GM19324 (cell line): ENCODE measurements around the gene PPFIA2.

ENCODE experiments used
- ATAC-seq: cut with Tn5 transposase; IDR thresholded peaks from one replicate; pipeline ENCODE4 v1.9.1; 2021; ENCODE audit warnings: mild to moderate bottlenecking, moderate library complexity; ENCODE audit not compliant: unreplicated experiment, low FRiP score

Gene PPFIA2

DNA sequence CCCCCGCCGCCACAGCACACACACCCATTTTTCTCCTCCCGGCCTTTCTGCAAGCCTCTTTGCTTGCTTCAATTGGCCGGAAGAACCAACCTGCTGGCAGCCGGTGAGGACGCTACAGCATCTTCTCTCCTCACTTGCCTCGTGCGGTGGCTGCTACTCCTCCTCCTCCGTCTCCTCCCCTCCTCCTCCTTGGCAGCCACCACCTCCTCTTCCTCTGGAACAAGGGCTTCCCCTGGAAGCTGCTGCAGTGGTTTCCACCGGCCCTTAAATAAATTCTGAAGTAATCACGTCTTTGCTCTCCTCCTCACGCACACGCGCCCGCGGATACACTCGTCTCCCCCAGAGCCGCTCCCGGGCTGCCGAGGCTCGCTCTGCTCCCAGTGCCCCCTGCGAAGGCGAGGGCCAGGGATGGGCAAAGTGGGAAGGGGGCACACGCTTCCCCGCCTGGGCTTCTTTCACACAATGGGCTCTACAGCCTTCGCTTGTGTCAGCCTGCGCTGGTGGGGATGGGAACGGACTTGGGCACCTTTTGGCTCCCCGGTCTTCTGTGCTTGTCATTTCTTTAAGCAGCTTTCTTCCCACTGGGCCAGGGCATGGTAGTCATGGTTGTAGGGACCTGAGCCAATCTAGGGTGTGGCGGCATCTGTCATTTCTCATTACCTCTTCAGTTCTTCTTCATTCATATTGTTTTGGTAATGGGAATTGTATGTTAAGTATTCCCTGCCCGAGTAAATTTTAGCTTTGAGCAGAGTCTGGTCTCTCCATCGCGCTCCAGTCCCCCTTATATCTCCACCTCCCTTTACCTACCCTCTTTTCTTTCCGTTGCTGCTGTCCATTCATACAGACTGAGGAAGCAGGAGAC lies at the start of gene PPFIA2:
TSS of gene PPFIA2 (minus strand) at position 161 of the 862 bp plus-strand sequence.
- ATAC-seq: no peak

DNA sequence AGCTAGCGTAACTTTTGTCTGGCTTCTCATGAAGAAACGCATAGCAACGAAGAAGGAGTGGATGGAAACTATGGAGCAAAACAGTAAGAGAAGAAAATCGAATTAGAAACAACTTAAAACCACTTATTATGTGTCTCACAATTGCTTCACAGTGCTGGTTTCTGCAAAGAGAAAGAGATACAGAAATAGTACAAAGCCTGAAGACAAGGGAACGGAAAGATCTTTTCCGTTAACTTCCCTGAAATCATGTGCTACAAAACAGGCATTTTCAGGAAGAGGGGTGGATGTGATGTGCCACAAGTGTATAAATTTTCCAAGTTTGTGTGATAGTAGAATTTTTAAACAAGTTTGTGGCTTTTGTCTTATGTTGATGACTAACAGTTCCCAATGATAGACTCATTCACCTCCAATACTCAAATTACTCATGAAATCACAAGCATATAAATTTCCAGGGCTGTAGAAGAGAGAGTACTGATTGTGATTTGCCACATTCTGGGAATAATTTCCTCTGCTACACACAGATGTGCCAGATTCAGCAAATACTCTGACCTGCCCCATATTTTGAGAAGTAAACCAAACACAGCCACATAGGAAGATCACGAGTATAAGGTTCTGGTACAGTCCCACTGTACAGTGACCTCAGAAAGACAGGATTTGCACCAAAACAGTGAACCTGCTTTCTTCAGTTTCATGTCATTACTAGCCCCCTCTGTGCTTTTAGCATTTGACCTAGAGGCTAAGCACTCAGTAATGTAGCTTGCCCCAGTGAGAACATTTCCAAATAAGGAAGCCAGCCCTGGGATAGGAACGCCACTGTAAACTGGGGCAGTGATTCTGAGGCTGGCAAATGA lies 41.4 kb upstream of the PPFIA2 start:
- no peak for ATAC-seq

DNA sequence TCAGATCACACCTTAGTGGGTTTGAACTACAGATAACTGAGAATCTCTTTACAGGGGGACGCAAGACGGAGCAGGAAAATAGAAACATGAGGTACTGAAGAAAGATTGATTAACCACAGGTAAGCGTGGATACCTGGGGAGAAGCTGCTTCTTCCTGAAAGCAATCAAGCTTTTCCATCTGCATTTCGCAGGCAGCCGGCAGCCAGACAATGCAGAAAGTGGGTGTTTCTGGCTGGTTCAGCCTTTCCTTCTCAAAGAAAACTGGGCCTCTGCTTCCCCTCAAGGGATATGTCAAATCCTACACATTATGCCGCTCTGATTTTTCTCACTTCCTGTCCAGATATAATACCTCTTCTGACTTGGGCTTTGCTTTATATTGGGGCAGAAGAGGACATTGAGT lies 39.1 kb upstream of the PPFIA2 start:
- no peak for ATAC-seq

DNA sequence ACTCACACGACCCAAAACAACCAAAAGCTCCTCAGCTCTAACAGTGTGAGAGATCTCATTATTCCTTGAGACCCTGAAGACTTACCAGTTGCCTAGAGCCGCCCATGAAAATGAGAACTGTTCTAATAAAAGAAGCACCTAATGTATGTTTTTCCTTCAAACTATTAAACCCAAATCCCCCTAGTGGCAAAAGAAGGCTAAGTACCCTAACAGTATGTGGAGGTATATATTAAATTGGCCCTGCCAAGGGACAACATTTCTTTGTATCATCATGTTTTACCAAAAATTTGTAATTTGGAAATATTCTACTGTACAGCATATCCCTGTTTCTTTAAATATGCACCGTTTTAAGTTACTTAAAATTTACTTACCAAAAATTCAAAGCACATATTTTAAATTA lies 38.0 kb upstream of the PPFIA2 start:
- no peak for ATAC-seq

DNA sequence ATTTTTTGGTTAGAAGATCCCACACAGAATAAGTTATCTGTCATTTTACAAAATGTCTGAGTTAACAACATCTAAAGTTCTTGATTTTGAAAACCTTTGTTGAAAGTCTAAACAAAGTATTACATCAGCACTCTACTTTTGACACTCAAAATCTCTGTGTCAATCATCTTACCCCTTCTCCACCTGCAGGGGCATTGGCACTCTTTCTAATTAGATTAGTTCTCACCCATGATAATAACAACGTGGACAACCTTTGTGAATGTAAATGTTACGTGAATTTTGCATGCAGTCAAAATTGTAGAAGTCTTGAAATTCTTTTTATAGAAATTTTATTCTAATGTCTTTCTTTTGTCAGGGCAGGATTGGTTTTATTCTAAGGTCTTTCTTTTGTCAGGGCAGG lies 33.5 kb upstream of the PPFIA2 start:
- no peak for ATAC-seq

DNA sequence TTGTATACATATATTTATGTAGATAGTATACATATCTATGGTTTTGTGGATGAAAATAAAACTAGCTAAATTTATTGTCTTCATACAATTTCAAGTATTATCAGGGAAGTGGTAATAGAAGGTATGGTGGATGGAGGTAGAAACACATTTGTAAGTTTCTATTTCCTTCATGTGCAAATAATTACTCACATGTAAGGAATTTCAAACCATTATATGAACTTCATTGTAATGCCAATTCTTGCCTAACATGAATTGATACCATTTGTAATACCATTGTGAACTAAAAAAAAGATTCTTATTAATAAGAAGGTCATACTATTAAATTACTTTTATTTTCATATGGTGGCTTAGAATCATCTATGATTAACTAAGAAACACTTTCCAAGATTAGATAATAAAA lies 20.1 kb upstream of the PPFIA2 start:
- no peak for ATAC-seq

DNA sequence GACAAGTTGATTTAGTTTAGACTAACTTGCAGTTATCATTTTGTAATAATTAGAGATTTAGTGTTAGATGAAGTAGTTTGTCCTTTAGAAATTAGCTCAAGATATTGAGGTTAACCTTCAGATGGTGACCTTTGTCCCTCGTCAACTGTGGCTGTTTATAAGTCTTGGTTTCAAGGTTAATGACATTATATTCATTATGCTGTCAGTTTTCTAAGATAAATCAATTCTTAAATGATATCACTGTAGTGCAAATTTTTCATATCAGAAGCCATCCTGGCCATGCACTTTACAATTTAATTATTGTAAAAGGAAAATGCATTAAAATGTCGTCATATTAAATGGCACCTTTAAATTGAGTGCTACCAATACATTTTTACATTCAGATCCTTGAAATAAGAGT lies 19.6 kb upstream of the PPFIA2 start:
- ATAC-seq: no peak

DNA sequence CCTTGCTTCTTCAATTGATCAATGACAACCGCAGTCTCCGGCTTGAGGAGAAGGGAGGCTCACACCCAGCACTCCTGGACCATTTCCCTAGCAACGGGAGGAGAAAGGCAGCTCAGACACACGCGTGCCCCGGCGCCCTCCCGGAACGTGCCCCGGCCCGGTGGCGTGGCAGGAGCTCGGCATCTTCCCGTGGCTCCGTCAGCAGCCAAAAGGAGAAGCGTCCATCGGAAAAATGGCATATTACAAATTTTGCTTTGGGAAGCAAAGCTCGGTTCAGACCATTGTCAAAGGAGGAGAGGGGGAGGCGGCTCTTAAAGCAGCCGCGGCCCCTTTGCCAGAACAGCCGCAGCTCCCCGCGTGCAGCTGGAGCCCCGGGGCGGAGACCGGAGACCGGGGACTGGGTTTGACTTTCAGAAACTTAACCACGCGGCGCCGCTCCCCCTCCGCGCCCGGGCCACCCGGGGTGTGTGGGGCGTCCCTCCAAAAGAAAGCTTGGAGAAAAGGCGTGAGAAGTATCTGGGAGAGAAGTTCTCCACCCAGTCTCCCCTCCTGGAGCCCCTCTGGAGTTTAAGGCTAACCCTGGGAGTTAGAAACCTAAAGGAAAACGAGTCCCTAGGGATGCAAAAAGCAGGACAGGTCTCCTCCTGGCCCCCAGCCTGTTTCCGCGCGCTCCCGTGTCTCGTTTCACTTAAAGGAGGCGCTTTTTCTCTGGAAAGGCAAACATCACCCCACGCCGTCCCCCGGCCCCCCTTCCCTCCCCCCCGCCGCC lies 545 bp downstream of the PPFIA2 start:
- ATAC-seq: no peak

DNA sequence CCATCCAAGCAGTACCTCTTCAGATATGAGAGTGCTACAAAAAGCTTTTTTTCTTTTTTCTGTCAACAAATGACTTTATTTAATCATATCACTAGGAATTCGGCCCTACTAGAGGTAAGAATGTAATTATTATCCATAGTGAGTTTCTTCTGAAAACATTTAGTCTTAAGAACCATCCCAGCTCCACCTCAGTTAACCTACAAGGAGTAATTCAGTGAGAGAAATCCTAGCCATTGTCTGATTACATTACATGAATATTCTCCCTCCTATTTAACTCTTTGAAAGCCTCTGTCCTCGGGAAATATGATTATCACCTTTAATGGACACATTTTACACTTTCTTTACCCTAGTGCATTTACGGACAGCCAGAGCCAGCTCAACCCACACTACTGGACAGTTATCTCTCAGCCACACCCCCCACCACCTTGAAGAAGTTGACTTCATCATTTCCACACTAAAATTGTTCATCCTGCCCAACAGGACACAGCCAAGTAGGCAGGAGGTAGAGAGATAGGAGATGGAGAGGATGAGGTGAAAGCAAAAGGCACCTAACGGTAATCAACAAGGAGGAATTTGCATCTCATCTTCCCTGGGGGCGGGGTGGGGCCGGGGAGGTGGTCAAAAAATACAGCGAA lies 1.3 kb downstream of the PPFIA2 start:
- ATAC-seq: no peak

DNA sequence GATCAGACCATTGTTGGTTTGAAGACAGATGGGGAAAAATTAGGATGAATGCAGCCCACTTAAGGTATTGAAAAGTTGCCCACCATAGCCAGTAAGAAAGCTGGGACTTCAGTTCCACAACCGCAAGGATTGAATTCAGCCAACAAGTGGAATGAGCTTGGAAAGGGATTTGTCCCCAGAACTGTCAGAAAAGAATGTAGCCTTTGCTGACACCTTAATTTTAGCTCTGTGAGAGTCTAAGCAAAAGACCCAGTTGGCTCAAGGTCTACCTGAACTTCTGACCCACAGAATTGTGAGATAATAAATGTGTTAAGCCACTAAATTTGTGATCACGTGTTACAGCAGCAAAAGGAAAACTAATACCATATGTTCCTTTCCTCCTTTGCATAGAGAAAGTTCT lies 29.4 kb downstream of the PPFIA2 start:
- no peak for ATAC-seq

DNA sequence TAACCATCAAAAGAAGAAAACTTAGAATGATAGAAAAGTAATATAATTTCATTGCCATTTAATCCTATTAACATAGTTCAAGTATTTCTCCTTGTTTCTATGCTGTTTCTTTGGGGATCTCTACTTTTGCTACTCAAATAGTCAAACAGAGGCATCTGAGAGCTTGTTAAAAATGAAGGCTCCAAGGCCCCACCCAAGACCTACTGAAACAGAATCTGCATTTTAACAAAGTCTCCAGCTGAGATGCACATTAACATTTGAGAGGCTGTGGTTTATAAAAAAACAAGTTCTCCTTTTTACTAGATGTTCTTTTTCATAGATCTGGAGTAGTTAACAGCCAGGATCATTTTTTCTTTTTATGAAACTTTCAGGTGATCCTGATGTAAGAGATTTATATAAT lies 31.8 kb downstream of the PPFIA2 start:
- no peak for ATAC-seq

DNA sequence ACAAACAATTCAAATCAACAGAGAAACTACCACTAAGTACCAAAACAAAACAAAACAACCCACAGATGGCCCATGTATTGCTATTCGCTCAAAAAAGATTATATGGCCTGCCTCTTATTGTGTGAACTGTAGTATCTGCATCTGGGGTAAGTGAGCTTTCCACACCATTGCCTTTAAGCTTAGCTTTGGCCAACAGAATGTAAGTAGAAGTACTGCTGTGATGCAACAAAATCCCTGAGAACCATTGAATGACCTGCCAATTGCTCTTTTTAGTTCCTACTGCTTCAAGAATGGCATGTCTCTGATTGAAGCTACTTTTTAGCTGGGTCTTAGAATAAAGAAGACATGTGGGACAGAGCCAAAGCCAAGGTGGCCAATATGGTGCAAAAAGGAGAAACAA lies 32.5 kb downstream of the PPFIA2 start:
- no peak for ATAC-seq

DNA sequence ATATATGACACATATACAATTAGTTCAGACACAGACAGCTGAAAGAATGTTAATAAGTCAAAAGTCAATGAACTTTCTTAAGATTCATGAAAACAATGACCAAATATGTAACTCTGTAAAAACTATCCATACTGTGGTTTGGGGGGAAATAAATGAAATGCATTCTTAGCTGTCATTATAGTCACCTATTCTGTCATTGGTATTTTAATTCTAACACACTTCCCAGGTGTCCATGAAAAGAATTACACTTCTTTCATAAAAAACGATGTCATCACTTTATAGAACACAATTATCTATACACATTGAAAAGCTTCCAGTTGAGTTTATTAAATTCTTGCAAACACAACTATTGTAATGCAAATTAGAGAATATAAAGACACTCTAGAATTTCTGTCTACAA lies 35.8 kb downstream of the PPFIA2 start:
- no peak for ATAC-seq

DNA sequence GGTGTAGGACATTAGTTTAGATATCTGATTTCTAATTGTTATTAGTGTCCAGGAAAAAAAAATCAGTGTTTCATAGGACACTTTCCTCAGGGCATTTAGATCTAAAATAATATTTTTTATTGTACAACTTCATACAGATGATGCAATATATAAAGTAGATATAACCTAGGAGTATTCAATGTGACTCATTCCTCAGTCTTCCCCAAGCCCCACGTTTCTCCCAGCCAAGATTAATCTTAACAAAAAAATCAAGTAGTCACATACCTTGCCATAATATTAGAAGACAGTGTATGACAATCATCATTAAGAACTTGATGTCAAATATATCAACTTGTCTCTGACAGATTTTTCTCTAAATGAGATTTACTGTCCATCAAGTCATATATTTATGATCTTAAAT lies 37.1 kb downstream of the PPFIA2 start:
- no peak for ATAC-seq

DNA sequence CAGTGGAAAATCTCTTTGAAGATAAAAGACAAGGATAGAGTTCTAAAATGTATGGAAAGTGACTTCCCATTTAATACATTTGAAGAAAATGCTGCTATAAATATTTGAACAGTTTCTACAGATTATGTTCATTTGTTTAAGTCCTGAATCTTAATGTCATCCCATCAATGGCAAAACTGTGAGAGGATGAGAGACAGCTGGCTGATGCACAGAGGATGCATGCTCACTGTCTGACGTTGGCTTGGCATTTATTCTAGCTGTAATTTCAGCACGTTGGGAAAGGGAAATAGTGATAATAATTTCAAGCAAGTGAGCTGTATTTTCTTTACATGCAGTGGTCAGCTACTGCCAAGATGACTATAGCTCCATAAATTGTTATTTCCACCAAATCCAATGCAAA lies 40.5 kb downstream of the PPFIA2 start:
- ATAC-seq: no peak

DNA sequence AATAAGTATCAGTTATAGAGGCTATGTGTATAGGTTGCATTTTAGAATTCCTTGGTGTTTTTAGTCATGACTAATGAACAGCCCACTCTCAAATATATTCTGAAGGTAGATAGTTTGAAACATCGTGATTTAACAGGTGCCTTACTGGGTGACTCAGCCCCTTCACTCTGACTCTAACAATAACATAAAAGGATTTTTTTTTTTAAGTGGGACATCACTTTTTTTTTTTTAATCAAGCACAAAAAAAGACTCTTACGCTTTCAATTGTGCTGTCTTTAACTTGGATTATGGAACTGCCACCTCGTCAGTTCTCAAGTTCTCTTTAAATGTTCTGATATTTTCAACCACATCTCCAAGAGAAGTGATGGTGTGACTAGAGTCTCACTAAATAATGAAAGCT lies 46.6 kb downstream of the PPFIA2 start:
- ATAC-seq: no peak

DNA sequence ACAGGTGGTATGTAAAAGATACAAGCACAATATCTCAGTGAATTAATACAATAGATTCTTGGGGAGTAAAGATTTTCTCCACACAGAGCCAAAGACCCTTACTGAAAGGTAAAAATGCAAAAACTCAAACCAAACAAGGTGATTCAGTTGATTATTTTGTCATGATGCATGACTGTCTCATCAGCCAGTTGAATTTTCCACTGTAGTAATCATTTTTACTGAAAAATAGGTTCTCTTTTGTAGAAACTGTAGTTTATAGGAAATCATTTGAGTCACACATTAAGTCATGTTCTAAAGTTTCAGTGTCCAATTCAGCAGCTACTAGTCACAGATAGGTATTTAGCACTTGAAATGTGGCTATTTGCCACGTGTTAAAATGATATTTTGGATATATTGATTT lies 53.6 kb downstream of the PPFIA2 start:
- no peak for ATAC-seq

DNA sequence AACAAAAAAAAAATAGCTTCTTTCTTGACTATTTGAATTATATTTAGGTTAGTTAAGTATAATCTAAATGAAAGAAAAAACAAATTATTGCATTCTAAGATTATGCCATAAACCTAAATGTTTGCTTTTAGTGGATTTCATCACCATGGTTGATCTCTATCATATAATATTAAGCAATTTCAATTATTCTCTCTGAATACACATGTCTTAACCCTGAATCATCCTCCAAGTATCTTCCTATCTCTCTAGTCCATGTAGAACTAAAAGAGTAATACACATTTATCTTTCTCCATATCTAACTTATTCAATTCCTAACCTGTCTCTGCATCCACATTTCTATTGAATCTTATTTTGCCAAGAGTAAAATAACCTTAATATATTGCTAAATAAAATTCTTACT lies 59.6 kb downstream of the PPFIA2 start:
- ATAC-seq: no peak

DNA sequence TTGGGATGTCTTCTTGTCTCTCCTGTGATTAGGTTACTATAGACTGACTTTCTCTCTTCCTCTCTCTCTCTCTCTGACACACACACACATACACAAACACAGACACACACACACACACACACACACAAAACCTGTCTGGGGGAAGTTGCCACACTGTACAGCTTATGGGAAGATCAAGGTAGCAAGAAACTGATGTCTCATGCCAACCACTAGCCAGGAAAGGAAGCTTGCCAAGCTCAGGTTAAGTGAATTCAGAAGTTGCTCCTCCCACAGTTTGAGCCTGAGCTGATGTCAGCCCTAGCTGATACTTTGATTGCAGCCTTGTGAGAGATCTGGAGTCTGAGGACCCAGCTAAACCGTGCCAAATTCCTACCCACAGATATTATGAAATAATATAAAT lies 67.1 kb downstream of the PPFIA2 start:
- no peak for ATAC-seq

DNA sequence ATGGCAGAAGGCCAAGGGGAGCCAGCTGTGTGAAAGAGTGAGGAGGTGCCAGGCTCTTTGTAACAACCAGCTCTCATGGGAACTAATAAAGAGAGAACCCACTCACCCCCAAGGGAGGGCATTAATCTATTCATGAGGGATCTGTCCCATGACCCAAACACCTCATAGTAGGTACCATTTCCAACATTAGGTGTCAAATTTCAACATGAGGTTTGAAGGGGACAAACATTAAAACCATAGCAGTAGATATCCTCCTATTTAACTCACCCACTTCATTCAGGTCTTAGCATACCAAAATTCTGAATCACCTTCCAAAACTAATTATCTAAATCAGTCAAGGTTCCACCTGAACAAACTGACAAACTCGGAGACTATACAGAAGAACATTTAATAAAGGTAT lies 75.3 kb downstream of the PPFIA2 start:
- ATAC-seq: no peak

DNA sequence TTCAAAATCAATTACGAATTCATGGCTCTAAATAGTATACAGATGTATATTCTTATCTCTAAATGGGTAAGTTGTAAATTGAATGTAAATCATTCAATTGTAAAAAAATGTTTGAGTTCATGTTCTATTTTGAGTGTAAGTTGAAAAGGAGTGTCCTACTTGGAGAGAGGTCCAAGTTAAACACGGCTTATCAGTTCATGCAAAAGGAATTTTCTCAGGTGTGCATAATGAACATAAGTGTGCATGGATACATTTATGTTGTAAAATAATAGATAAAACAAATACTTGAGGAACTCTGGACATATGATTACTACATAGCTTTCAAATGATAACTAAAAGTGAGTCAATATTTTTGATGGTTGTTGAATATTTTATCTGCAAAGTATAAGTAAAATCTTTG lies 79.5 kb downstream of the PPFIA2 start:
- ATAC-seq: no peak
